Kidney epithelial cell (primary cell): Measurements from ENCODE around the gene B3GAT2. TPM values are rescaled to one million over a fixed set of nuclear protein-coding genes. Genes with fewer than 3 reads are reported as not detected.

Experiments used
- DNase-seq: peaks from one replicate; pipeline ENCODE4 v3.0.0-alpha.2; 2010; ENCODE audit warnings: low read depth
- H3K27me3 ChIP-seq: 2 replicates; pipeline ENCODE4 v1.6.0; 2011; ENCODE audit warnings: low read length; ENCODE audit not compliant: control insufficient read depth, insufficient read depth
- H3K36me3 ChIP-seq: 2 replicates; pipeline ENCODE4 v1.5.1; 2011; ENCODE audit warnings: low read length; ENCODE audit not compliant: control insufficient read depth, insufficient read depth
- H3K4me3 ChIP-seq: 2 replicates; pipeline ENCODE4 v1.5.1; 2011; ENCODE audit warnings: low read depth, mild to moderate bottlenecking, control low read depth, low read length
- total RNA-seq: library from RNA; depleted of rRNA; stranded (reverse); fragments of >200 nt; gene quantifications from 2 replicates; pipeline ENCODE4 v1.2.3, GENCODE V29; 2015
- TF ChIP-seq, protein P1 (sequence below): IDR thresholded peaks from 2 replicates; pipeline ENCODE4 v1.5.1; 2011; ENCODE audit warnings: mild to moderate bottlenecking, moderate library complexity, low read length, control low read depth, inconsistent platforms; ENCODE audit not compliant: insufficient read depth, poor library complexity, severe bottlenecking

The B3GAT2 gene
- total RNA-seq, 1 donor from 2014 or later, result not detected

DNA sequence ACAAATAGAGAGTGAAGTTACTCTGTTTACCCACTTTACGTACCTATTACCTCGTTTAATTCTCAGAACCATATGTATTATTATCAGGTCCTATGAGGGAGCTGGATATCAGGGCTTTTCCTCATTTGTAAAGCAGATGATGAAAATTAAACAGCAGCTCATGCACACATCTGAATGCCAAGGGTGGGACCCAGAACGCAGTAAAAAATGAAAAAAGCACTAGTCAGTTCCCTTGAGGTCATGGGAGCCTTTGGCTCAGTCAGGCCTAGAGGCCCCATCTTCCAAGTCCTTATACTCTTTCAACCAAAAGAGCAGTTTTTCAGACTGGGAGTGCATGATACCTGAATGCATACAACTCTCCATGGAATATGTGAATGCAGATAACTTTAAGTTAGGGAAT is 23.0 kb downstream of the B3GAT2 start:
- TF ChIP-seq, protein P1, sequence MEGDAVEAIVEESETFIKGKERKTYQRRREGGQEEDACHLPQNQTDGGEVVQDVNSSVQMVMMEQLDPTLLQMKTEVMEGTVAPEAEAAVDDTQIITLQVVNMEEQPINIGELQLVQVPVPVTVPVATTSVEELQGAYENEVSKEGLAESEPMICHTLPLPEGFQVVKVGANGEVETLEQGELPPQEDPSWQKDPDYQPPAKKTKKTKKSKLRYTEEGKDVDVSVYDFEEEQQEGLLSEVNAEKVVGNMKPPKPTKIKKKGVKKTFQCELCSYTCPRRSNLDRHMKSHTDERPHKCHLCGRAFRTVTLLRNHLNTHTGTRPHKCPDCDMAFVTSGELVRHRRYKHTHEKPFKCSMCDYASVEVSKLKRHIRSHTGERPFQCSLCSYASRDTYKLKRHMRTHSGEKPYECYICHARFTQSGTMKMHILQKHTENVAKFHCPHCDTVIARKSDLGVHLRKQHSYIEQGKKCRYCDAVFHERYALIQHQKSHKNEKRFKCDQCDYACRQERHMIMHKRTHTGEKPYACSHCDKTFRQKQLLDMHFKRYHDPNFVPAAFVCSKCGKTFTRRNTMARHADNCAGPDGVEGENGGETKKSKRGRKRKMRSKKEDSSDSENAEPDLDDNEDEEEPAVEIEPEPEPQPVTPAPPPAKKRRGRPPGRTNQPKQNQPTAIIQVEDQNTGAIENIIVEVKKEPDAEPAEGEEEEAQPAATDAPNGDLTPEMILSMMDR, result no peak
- Histone ChIP-seq H3K4me3 (no peak overlapping the region), H3K36me3 (no peaks in the 10 kb centered on the region)

DNA sequence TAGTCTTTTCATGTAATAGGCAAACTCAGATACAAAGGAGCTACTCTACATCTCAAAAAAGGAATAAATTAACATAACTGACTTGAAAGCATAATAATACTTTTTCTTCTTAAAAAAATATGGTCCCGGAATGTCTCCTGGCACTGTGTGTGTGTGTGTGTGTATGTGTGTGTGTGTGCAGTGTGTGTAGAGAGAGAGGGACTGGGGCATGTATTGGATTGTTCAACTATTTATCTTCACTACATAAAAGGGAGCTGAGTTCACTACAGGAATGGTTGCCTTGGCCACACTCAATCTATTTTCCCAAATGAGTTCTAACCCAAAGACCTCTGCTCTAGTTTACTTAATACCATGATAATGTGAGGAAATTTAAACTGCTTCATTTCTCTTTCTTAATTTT is 51.1 kb downstream of the B3GAT2 start:
- no peak overlapping the region for H3K4me3 ChIP-seq
- DNase-seq, result no peak
- no peaks in the 10 kb centered on the region for H3K36me3 ChIP-seq
- H3K27me3 ChIP-seq, result no peaks in the 10 kb centered on the region
- TF ChIP-seq, protein P1, result no peak

More for the DNA sequence above, 23.0 kb downstream of the B3GAT2 start:
- no peaks in the 10 kb centered on the region for H3K27me3 ChIP-seq
- no peak for DNase-seq

DNA sequence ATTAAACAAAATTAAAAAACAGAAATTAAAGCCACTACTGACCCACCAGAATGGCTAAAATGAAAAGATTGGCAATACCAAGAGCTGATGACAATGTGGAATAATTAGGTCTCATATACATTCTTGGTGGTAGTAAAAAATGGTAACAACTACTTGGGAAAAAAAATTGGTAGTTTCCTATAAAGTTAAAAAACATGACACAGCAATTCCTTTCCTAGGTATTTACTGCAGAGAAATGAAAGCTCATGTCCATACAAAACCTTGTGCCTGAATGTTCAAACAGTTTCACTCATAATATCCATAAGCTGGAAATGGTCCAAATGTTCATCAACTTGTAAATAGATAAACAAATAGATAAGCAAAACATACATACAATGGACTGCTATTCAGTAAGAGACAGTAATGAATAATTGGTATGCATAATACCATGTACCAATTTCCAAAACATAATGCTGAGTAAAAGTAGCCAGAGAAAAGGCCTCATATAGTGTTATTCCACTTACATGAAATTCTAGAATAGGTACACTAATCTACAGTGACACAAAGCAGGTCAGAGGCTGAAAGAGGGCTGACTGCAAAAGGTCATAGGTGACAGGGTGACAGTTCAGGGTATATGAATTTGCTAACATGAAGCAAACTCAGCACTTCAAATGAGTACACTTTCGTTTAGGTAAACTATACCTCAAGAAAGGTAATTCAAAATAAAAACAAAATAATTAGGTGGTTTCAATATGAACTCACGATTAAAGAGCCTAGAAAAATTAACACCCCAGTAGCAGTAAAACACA is 53.0 kb downstream of the B3GAT2 start:
- no peak for DNase-seq
- Histone ChIP-seq H3K4me3 (no peak overlapping the region), H3K27me3 (no peaks in the 10 kb centered on the region), H3K36me3 (no peaks in the 10 kb centered on the region)
- TF ChIP-seq, protein P1, result no peak

DNA sequence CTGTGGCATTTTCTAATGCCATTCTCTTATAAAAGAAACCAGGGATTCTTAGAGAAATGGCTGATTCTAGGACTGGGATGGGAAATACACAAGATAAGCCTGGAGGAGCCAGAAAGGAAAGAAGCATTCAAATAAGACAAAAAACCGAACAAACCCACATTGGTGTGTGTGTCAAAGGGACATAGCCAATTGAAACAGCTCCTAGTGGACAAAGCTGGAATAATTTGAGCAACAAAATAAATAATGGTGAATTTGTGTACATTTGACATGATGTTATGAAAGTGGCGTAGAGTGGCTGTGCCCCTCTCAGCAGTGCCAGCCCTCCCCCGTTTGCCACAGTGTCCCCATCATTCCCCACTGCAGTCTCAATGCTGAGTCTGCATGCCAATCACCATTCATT is 55.5 kb downstream of the B3GAT2 start:
- Histone ChIP-seq H3K27me3 (no peaks in the 10 kb centered on the region), H3K36me3 (no peaks in the 10 kb centered on the region), H3K4me3 (no peak overlapping the region)
- TF ChIP-seq, protein P1, result no peak
- DNase-seq, result no peak

DNA sequence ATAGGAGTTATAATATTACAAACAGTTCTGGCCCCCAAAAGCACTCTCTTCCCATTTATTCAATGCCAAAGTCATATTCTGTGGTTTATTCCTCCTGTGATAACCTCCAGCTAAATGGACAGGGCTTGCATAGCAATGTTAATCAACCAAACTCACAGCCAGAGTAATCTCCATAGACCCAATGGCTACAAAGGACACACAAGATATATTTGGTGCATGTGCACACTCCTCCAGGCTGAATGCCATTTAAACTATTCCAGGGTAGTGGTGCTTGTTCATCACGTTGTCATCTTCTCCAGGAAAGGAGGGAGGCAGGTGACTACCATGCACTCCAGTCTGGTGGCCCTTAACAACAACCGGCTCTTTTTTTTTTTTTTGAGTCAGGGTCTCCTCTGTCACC is 56.8 kb downstream of the B3GAT2 start:
- TF ChIP-seq, protein P1, result no peak
- no peaks in the 10 kb centered on the region for H3K36me3 ChIP-seq
- no peak overlapping the region for H3K4me3 ChIP-seq
- no peaks in the 10 kb centered on the region for H3K27me3 ChIP-seq
- DNase-seq, result no peak

DNA sequence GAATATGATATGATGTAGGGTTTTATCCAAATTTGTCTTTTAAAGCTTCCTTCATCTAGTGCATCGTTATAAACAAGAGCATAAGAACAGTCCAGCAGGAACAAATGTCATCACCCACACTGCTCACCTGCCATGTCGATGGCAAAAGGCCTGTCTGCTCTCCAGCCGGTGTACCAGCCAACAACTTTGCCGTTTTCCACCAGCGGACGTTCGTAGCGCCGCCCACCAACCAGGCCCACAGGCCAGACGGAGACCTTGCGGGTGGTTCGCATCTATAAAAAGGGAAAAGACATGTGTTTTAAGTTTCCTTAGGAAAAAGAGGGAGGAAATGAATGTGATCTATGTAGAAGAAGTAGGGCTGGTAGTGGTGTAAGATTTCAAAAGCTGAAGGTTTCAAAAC is 62.9 kb downstream of the B3GAT2 start:
- Histone ChIP-seq H3K27me3 (no peaks in the 10 kb centered on the region), H3K4me3 (no peak overlapping the region), H3K36me3 (no peaks in the 10 kb centered on the region)
- TF ChIP-seq, protein P1, result no peak
- DNase-seq, result no peak
